Chondrocyte (in vitro differentiated cells): Measurements from ENCODE around the gene WLS. TPM values are rescaled to one million over a fixed set of nuclear protein-coding genes. Genes with fewer than 3 reads are reported as not detected.

ENCODE experiments used
- DNase-seq: peaks from one replicate; pipeline ENCODE4 v3.0.0; 2021; ENCODE audit warnings: mixed read lengths, low spot score
- H3K27ac Mint-ChIP-seq: one replicate; pipeline ENCODE4 v1.8.0; 2021; ENCODE audit warnings: mild to moderate bottlenecking, moderate library complexity, mixed read lengths; ENCODE audit not compliant: unreplicated experiment
- H3K27me3 Mint-ChIP-seq: 2 replicates; pipeline ENCODE4 v1.8.0; 2021; ENCODE audit warnings: low read depth, mixed read lengths
- H3K36me3 Mint-ChIP-seq: 2 replicates; pipeline ENCODE4 v1.8.0; 2021; ENCODE audit warnings: low read depth, mixed read lengths
- H3K4me1 Mint-ChIP-seq: 2 replicates; pipeline ENCODE4 v1.8.0; 2021; ENCODE audit warnings: low read depth, mild to moderate bottlenecking, mixed read lengths
- H3K4me3 Mint-ChIP-seq: one replicate; pipeline ENCODE4 v1.8.0; 2021; ENCODE audit warnings: mild to moderate bottlenecking, moderate library complexity, mixed read lengths; ENCODE audit not compliant: unreplicated experiment
- H3K9me3 Mint-ChIP-seq: 2 replicates; pipeline ENCODE4 v1.8.0; 2021; ENCODE audit warnings: low read depth, mixed read lengths
- total RNA-seq: library from RNA; stranded (reverse); gene quantifications from 3 replicates; pipeline ENCODE4 v1.2.1, GENCODE V29; 2021
- TF ChIP-seq, protein P1 (sequence below): fragments of 200-600 bp; sonication (generic); IDR thresholded peaks from 2 replicates; pipeline ENCODE4 v1.5.0; 2021; ENCODE audit warnings: antibody characterized with exemption, mild to moderate bottlenecking, moderate library complexity

The WLS gene
- total RNA-seq, 1 donor from 2014 or later, result 149 TPM

DNA sequence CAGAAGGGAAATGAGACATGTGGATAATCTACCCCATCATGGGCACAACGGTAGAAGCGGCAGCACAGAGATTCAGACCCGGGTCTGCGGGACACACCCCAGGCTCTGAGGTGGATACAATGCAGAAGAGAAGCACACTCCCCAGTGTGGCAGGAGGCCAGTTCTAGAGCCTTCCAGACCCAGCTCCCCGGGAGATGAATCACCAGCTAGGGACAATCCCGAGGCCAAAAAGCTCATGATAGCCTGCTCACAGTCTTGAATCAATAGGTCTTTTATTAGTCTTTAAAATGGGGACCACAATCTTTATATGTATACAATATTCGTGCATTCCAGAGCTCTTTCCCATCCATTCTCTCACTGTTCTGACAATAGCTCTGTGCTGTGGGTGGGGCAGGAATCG, 124.6 kb downstream of the WLS start:
- H3K4me3 Mint-ChIP-seq, result no peak overlapping the region
- H3K9me3 Mint-ChIP-seq, result no peaks in the 10 kb centered on the region
- no peaks in the 10 kb centered on the region for H3K27me3 Mint-ChIP-seq
- peaks cover 20% of the 10 kb centered on the region for H3K4me1 Mint-ChIP-seq
- no peak for DNase-seq
- H3K27ac Mint-ChIP-seq, result no peak overlapping the region
- TF ChIP-seq, protein P1, sequence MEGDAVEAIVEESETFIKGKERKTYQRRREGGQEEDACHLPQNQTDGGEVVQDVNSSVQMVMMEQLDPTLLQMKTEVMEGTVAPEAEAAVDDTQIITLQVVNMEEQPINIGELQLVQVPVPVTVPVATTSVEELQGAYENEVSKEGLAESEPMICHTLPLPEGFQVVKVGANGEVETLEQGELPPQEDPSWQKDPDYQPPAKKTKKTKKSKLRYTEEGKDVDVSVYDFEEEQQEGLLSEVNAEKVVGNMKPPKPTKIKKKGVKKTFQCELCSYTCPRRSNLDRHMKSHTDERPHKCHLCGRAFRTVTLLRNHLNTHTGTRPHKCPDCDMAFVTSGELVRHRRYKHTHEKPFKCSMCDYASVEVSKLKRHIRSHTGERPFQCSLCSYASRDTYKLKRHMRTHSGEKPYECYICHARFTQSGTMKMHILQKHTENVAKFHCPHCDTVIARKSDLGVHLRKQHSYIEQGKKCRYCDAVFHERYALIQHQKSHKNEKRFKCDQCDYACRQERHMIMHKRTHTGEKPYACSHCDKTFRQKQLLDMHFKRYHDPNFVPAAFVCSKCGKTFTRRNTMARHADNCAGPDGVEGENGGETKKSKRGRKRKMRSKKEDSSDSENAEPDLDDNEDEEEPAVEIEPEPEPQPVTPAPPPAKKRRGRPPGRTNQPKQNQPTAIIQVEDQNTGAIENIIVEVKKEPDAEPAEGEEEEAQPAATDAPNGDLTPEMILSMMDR, result no peak
- no peaks in the 10 kb centered on the region for H3K36me3 Mint-ChIP-seq

DNA sequence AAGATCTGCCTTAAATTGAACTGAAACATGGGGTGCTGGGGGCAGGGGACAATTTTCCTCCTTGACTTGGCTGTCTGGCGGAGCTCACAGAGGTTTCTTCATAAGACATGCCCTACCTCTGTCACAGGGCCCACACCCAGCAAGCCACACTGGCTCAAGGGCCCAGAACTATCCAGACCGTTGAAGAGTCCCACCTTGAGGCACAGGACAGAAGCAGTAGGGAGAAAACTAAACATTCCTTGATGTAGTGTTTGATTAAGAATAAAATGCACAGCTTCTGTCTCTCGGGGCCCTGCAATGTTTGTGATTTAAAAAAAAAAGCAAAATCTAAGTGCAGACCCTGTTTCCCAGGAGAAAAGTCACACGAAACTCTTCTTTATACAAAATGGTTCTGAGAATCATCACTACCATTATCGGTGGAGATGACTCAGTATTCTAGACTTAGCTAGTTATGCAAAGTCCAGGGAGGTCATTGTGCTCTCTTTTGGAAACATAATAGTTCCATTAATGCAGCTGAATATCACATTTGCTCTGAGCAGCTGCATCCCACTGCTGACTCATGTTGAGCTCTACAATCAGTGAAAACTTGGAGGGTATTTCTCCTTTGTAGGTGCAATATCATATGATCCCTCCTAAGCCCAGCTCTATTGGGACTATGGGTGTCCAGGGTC, 128.3 kb downstream of the WLS start:
- Mint-ChIP-seq H3K27me3 (no peaks in the 10 kb centered on the region), H3K4me1 (peaks cover 6% of the 10 kb centered on the region), H3K9me3 (no peaks in the 10 kb centered on the region), H3K36me3 (no peaks in the 10 kb centered on the region), H3K27ac (peak overlapping the region; percentile 8), H3K4me3 (no peak overlapping the region)
- TF ChIP-seq, protein P1, result no peak
- no peak for DNase-seq

DNA sequence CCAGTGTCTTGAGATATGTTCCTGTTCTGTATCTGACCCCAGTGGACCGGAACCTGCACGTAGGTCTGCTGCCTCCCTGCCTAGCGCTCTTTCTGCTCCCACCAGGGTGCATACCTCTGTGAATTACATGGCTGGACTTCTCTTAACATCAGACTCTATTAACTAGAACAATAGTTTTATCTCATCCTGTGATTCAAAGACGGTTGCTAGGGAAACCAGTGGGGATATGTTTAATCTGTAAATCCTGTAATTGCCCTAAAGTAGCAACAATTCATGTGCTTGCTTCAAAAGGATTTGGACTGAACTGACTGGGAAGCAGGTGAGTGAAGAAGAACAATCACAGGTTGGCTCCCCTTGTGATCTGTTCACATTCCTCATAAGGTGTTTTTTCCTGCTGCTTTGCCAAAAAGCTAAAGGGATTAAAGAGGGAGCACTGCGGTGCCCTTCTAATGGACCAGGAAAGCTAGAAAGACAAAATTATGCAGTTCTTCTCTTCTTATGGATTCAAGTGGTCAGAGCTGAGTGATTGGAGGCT, 129.2 kb downstream of the WLS start:
- no peaks in the 10 kb centered on the region for H3K36me3 Mint-ChIP-seq
- no peak overlapping the region for H3K27ac Mint-ChIP-seq
- H3K4me1 Mint-ChIP-seq, result peaks cover 6% of the 10 kb centered on the region
- H3K27me3 Mint-ChIP-seq, result no peaks in the 10 kb centered on the region
- DNase-seq, result no peak
- TF ChIP-seq, protein P1, result no peak
- no peaks in the 10 kb centered on the region for H3K9me3 Mint-ChIP-seq
- no peak overlapping the region for H3K4me3 Mint-ChIP-seq

DNA sequence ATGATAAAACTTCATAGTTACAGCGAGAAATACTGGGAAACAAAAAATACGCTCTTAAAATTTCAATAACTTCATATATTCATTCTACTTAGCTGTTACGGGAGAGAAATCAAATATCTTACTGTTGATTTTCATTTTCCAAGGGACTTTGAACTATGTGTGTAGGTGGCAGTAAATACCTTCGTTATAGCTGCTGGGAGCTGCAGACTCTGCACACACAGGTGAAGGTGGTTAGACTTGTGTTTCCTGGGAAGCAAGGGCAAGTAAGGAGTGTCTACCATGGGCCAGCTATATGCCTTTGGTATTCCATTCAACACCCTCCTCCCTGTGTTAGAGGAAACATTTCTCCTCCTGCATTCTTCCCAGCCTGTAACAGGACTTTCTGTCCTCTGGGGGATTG, 130.5 kb downstream of the WLS start:
- Mint-ChIP-seq H3K36me3 (peaks cover 3% of the 10 kb centered on the region), H3K4me1 (peaks cover 6% of the 10 kb centered on the region), H3K27me3 (no peaks in the 10 kb centered on the region), H3K4me3 (no peak overlapping the region), H3K27ac (no peak overlapping the region), H3K9me3 (peaks cover 4% of the 10 kb centered on the region)
- DNase-seq, result no peak
- TF ChIP-seq, protein P1, result no peak

DNA sequence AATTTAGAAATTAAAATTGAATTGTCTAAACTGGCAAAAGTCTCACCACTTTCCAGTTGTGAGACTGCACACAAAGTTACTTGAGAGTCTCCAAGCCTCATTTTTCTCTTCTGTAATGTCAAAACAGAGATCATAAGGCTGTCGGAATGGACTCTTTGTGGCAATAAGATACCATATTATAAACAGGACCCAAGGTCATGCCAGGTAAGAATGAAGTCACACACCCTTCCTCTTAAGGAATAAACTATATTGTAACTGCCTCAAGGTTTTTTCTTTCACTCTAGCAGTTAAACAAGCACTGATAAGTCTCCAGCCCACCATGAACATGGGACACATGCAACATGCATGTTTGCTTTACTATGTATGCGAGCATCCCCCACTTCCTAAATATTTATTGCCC, 131.8 kb downstream of the WLS start:
- Mint-ChIP-seq H3K27ac (no peak overlapping the region), H3K36me3 (peaks cover 3% of the 10 kb centered on the region)

More for the DNA sequence above, 131.8 kb downstream of the WLS start:
- H3K27me3 Mint-ChIP-seq, result no peaks in the 10 kb centered on the region
- peaks cover 6% of the 10 kb centered on the region for H3K4me1 Mint-ChIP-seq
- TF ChIP-seq, protein P1, result no peak
- H3K9me3 Mint-ChIP-seq, result peaks cover 4% of the 10 kb centered on the region
- no peak for DNase-seq
- no peak overlapping the region for H3K4me3 Mint-ChIP-seq
